Uterus (tissue), 4 donors: ENCODE measurements around the gene ZNF292. TPM values are rescaled to one million over a fixed set of nuclear protein-coding genes. Genes with fewer than 3 reads are reported as not detected.

ENCODE experiments used
- DNase-seq, 2 donors: peaks; one replicate each; pipeline ENCODE4 v3.0.0-alpha.2; 2019 to 2020
- H3K27ac ChIP-seq, 2 donors: fragments of 200-600 bp; sonication (generic); 1 replicate in 1 of 2; 2 replicates in 1 of 2; pipeline ENCODE4 v1.5.1; 2016 to 2018
- H3K27me3 ChIP-seq, 2 donors: fragments of 200-600 bp; sonication (generic); one replicate each; pipeline ENCODE4 v1.5.1; 2018 to 2019; ENCODE audit warnings: control low read depth in 1 of 2
- H3K36me3 ChIP-seq, 2 donors: fragments of 200-600 bp; sonication (generic); one replicate each; pipeline ENCODE4 v1.5.1; 2019; ENCODE audit warnings: control low read depth in 1 of 2
- H3K4me1 ChIP-seq, 2 donors: fragments of 200-600 bp; sonication (generic); one replicate each; pipeline ENCODE4 v1.5.1; 2018 to 2019; ENCODE audit warnings: control low read depth in 1 of 2
- H3K4me3 ChIP-seq, 2 donors: fragments of 200-600 bp; sonication (generic); 1 replicate in 1 of 2; 2 replicates in 1 of 2; pipeline ENCODE4 v1.5.1; 2018 to 2019; ENCODE audit warnings: mild to moderate bottlenecking in 1 of 2
- H3K9me3 ChIP-seq, 2 donors: fragments of 200-600 bp; sonication (generic); one replicate each; pipeline ENCODE4 v1.5.1; 2019; ENCODE audit warnings: control low read depth in 1 of 2
- CTCF ChIP-seq, 4 experiments: fragments of 200-600 bp in 2 of 4; fragments of 450-650 bp in 2 of 4; sonication (generic) in 2 of 4; IDR thresholded peaks; one replicate each; pipeline ENCODE4 v1.5.1; 2016 to 2019; ENCODE audit warnings: antibody characterized with exemption in 4 of 4, mild to moderate bottlenecking in 2 of 4, moderate library complexity in 1 of 4
- POLR2A ChIP-seq, 2 donors: fragments of 450-650 bp; IDR thresholded peaks; one replicate each; pipeline ENCODE4 v1.6.1; 2016; ENCODE audit warnings: antibody characterized with exemption in 2 of 2, mild to moderate bottlenecking in 1 of 2, moderate library complexity in 1 of 2
- intact Hi-C: fragments of 100-400 bp; cut with DNase I; formaldehyde crosslinking; loops from one replicate; pipeline ENCODE4 v1.15.1; 2023; ENCODE audit warnings: low total_unique reads
- total RNA-seq, 4 donors: library from RNA; depleted of rRNA in 3 of 4; stranded (reverse); fragments of >200 nt in 3 of 4; gene quantifications; one replicate each; pipeline versions ENCODE4 v1.1.0 to v1.2.4, GENCODE V29; 2014 to 2023
- donor health status: DM: yes; HTN: yes; CAD: no.

The ZNF292 gene
- total RNA-seq, 4 donors from 2014 or later = 38.2 to 153 (median 81.2) TPM

GRCh38 chr6:87118054-87118453 is 37.3 kb upstream of the ZNF292 start:
- TF ChIP-seq CTCF (IDR thresholded peaks at IDR 0.05) (no peak), POLR2A (IDR thresholded peaks at IDR 0.05) (no peak)
- no peaks in the 10 kb centered on the region for H3K27me3 ChIP-seq
- H3K9me3 ChIP-seq = no peaks in the 10 kb centered on the region
- intact Hi-C loops = no loop called here
- H3K4me1 ChIP-seq = no peaks in the 10 kb centered on the region
- no peaks in the 10 kb centered on the region for H3K36me3 ChIP-seq
- no peak overlapping the region for H3K4me3 ChIP-seq
- H3K27ac ChIP-seq = no peak overlapping the region
- no peak for DNase-seq

GRCh38 chr6:87122477-87122876 is 32.9 kb upstream of the ZNF292 start:
- no peaks in the 10 kb centered on the region for H3K27me3 ChIP-seq
- no peaks in the 10 kb centered on the region for H3K4me1 ChIP-seq
- no peak overlapping the region for H3K4me3 ChIP-seq
- H3K27ac ChIP-seq = no peak overlapping the region
- DNase-seq = no peak
- no peaks in the 10 kb centered on the region for H3K36me3 ChIP-seq
- H3K9me3 ChIP-seq = no peaks in the 10 kb centered on the region
- TF ChIP-seq POLR2A (IDR thresholded peaks at IDR 0.05) = no peak
- TF ChIP-seq CTCF (IDR thresholded peaks at IDR 0.05) = no peak
- intact Hi-C loops = no loop called here

GRCh38 chr6:87124074-87124473 is 31.3 kb upstream of the ZNF292 start:
- no peaks in the 10 kb centered on the region for H3K9me3 ChIP-seq
- TF ChIP-seq CTCF (IDR thresholded peaks at IDR 0.05) (no peak), POLR2A (IDR thresholded peaks at IDR 0.05) (no peak)
- DNase-seq = no peak
- no peaks in the 10 kb centered on the region for H3K4me1 ChIP-seq
- no peaks in the 10 kb centered on the region for H3K27me3 ChIP-seq
- no peak overlapping the region for H3K27ac ChIP-seq
- intact Hi-C loops = no loop called here
- no peak overlapping the region for H3K4me3 ChIP-seq
- no peaks in the 10 kb centered on the region for H3K36me3 ChIP-seq

- H3K27me3 ChIP-seq = no peaks in the 10 kb centered on the region
- intact Hi-C loops = no loop called here
- H3K9me3 ChIP-seq = no peaks in the 10 kb centered on the region
- DNase-seq = no peak
- H3K4me3 ChIP-seq = no peak overlapping the region
- H3K27ac ChIP-seq = no peak overlapping the region
- no peaks in the 10 kb centered on the region for H3K36me3 ChIP-seq
- TF ChIP-seq CTCF (IDR thresholded peaks at IDR 0.05) = no peak
- TF ChIP-seq POLR2A (IDR thresholded peaks at IDR 0.05) = no peak
- H3K4me1 ChIP-seq = no peaks in the 10 kb centered on the region
Observed at GRCh38 chr6:87126501-87126900, 28.9 kb upstream of the ZNF292 start.

- no peak for DNase-seq
- no peaks in the 10 kb centered on the region for H3K4me1 ChIP-seq
- no peak overlapping the region for H3K27ac ChIP-seq
- no peak for TF ChIP-seq CTCF (IDR thresholded peaks at IDR 0.05)
- no peak for TF ChIP-seq POLR2A (IDR thresholded peaks at IDR 0.05)
- H3K4me3 ChIP-seq = no peak overlapping the region
- no peaks in the 10 kb centered on the region for H3K9me3 ChIP-seq
- H3K27me3 ChIP-seq = no peaks in the 10 kb centered on the region
- H3K36me3 ChIP-seq = no peaks in the 10 kb centered on the region
- intact Hi-C loops = no loop called here
Observed at GRCh38 chr6:87127737-87128136, 27.6 kb upstream of the ZNF292 start.
